ENCODE data around the gene KIAA0319L. TPM values are rescaled to one million over a fixed set of nuclear protein-coding genes. Genes with fewer than 3 reads are reported as not detected.

The KIAA0319L gene
- total RNA-seq, 2 donors from 2014 or later, result 62.5 to 95.0 TPM

DNA sequence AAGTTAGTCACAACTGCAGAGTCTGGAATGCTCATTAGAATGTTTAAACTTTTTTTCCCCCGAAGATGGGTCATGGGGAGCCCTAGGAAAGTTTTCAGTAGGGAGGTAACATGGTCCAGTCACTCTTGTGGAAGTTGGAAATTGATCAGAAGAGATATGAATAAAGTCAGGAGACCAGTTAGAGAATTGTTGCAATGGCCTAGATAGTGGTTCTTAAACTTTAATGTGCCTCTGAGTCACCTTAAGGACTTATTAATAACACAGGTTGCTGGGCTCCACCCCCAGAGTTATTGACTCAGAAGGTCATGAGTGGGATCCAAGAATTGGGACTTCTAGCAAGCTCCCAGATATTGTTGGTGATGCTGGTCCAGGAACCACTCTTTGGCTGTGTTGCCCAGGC is 12.7 kb upstream of the KIAA0319L start:
- peaks cover 4 to 11% of the 10 kb centered on the region in 2 donors for H3K27me3 ChIP-seq
- DNase-seq (ENCODE audit: low spot score), result no peak
- H3K9me3 ChIP-seq, result no peaks in the 10 kb centered on the region
- H3K27ac ChIP-seq, result no peak overlapping the region
- peaks cover 0 to 13% of the 10 kb centered on the region in 2 donors for H3K4me1 ChIP-seq
- H3K4me3 ChIP-seq, result no peak overlapping the region
- peaks cover 7% of the 10 kb centered on the region for H3K36me3 ChIP-seq
- TF ChIP-seq, protein P1, sequence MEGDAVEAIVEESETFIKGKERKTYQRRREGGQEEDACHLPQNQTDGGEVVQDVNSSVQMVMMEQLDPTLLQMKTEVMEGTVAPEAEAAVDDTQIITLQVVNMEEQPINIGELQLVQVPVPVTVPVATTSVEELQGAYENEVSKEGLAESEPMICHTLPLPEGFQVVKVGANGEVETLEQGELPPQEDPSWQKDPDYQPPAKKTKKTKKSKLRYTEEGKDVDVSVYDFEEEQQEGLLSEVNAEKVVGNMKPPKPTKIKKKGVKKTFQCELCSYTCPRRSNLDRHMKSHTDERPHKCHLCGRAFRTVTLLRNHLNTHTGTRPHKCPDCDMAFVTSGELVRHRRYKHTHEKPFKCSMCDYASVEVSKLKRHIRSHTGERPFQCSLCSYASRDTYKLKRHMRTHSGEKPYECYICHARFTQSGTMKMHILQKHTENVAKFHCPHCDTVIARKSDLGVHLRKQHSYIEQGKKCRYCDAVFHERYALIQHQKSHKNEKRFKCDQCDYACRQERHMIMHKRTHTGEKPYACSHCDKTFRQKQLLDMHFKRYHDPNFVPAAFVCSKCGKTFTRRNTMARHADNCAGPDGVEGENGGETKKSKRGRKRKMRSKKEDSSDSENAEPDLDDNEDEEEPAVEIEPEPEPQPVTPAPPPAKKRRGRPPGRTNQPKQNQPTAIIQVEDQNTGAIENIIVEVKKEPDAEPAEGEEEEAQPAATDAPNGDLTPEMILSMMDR (IDR thresholded peaks at IDR 0.05), result no peak

DNA sequence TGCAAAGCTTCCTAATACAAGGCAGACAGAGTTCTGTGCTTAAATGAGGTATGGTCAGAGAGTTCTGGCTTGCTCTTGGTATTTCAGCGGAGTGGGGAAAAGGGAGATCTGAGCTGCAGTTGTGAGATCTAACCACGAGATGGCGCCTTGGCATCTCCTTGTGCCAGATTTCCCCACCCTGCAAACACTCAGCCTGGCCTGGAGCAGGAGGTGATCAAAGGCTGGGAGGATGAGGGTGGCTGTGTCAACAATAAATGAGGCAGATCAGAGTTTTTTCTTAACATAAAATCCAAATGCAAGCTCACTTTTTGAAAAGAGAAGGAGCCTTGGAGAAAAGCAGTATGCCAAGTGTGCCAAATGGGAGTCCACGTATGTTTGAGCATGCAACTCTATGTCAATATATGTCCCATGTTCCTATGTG is 11.8 kb upstream of the KIAA0319L start:
- H3K36me3 ChIP-seq, result peaks cover 9% of the 10 kb centered on the region
- TF ChIP-seq, protein P1 (IDR thresholded peaks at IDR 0.05), result peak; percentile 66 to 85
- H3K4me3 ChIP-seq, result no peak overlapping the region
- no peaks in the 10 kb centered on the region for H3K9me3 ChIP-seq
- no peak overlapping the region for H3K27ac ChIP-seq
- H3K27me3 ChIP-seq, result peaks cover 4 to 11% of the 10 kb centered on the region in 2 donors
- DNase-seq (ENCODE audit: low spot score), result no peak
- H3K4me1 ChIP-seq, result peaks cover 0 to 13% of the 10 kb centered on the region in 2 donors

DNA sequence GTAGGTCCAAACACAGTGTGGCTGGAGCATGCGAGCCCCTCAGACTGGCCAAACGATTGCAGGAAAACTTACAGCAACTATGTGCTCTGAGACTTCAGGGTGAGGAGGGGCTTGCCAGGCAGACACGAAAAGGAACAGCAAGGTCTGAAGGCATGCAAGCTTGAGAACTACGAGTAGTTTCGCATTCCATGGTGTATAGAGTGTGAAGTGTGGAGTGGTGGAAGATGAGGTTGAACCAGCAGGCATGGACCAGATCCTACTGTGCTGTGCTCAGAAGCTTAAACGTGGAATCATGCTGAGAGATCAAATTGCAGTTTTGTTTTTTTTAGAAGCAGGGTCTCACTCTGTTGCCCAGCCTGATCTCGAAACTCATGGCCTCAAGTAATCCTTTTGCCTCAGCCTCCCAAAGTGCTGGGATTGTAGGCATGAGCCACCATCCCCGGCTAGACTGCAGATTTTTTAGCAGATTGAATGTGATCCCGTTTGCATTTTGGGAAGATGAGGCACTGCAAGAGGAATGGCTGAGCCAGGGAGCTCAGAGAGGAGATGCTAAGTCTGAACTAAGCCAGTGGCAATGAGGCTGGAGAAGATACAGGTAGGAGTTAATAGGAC is 10.8 kb upstream of the KIAA0319L start:
- Histone ChIP-seq H3K4me1 (peaks cover 0 to 3% of the 10 kb centered on the region in 2 donors), H3K36me3 (peaks cover 14% of the 10 kb centered on the region), H3K9me3 (no peaks in the 10 kb centered on the region), H3K27ac (no peak overlapping the region), H3K4me3 (no peak overlapping the region), H3K27me3 (peaks cover 0 to 10% of the 10 kb centered on the region in 2 donors)
- TF ChIP-seq, protein P1 (IDR thresholded peaks at IDR 0.05), result no peak
- DNase-seq (ENCODE audit: low spot score), result no peak

DNA sequence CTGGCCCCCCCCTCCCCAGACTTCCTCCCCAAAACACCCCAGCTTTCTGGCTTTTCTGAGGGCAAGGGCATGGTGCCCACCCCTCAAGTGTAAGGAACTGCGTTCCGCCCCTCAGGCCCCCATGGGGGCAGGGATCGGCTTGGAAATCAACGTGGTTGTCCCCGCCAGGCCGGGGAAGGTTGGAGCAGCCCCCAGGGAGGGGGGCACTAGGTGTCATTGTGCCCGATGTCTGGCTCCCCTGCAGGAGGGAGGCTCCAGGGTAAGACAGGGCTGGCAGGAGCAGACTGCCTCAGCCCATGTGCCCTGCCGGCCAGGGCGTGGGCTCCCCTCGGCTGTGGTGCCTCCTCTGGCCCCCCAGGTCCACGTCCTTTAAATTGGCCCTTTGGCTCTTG is 8.5 kb upstream of the KIAA0319L start:
- DNase-seq (ENCODE audit: low spot score), result no peak
- TF ChIP-seq, protein P1 (IDR thresholded peaks at IDR 0.05), result no peak
- no peak overlapping the region for H3K27ac ChIP-seq

DNA sequence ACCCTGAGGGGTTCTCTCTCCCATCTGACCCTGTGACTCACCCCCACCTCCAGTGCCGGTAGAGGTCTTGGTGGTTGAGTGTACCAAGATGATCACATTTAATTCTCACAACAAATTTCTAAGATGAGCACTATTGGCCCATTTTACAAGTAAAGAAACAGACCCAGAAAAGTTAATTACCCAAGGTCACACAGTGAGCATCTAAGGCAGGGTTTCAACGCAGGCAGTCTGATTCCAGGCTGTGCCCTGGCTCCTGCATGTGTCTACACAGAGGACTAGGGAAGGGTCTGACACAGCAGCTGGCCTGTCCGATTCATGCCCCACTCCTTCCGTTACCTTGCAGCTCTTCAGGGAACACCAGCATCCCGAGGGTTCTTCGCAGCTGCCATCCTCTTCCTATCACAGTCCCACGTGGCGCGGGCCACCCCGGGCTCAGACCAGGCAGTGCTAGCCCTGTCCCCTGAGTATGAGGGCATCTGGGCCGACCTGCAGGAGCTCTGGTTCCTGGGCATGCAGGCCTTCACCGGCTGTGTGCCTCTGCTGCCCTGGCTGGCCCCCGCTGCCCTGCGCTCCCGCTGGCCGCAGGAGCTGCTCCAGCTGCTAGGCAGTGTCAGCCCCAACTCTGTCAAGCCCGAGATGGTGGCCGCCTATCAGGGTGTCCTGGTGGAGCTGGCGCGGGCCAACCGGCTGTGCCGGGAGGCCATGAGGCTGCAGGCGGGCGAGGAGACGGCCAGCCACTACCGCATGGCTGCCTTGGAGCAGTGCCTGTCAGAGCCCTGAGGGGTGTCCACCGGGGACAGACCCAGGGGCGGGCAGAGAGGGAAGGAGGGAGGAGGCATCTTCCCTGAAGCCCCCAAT is 7.9 kb upstream of the KIAA0319L start:
- no peak overlapping the region for H3K4me3 ChIP-seq
- peaks cover 0 to 18% of the 10 kb centered on the region in 2 donors for H3K4me1 ChIP-seq
- TF ChIP-seq, protein P1 (IDR thresholded peaks at IDR 0.05), result no peak
- no peaks in the 10 kb centered on the region for H3K27me3 ChIP-seq
- H3K27ac ChIP-seq, result no peak overlapping the region
- peaks cover 27% of the 10 kb centered on the region for H3K36me3 ChIP-seq
- no peaks in the 10 kb centered on the region for H3K9me3 ChIP-seq
- DNase-seq (ENCODE audit: low spot score), result no peak

More for the DNA sequence above, 8.5 kb upstream of the KIAA0319L start:
- Histone ChIP-seq H3K36me3 (peaks cover 27% of the 10 kb centered on the region), H3K9me3 (no peaks in the 10 kb centered on the region), H3K4me3 (no peak overlapping the region), H3K4me1 (peaks cover 0 to 12% of the 10 kb centered on the region in 2 donors), H3K27me3 (no peaks in the 10 kb centered on the region)
